Nephron progenitor cell (in vitro differentiated cells): Measurements from ENCODE around the gene TRIM3.

Source experiments
- DNase-seq: peaks from one replicate; pipeline ENCODE4 v3.0.0; 2021
- H3K27ac Mint-ChIP-seq: 2 replicates; pipeline ENCODE4 v1.8.0; 2021; ENCODE audit warnings: mild to moderate bottlenecking, moderate library complexity, mixed read lengths
- H3K27me3 Mint-ChIP-seq: 2 replicates; pipeline ENCODE4 v1.8.0; 2021; ENCODE audit warnings: mild to moderate bottlenecking, low read depth, mixed read lengths; ENCODE audit not compliant: poor library complexity
- H3K36me3 Mint-ChIP-seq: 2 replicates; pipeline ENCODE4 v1.8.0; 2021; ENCODE audit warnings: low read depth, mixed read lengths
- H3K4me1 Mint-ChIP-seq: 2 replicates; pipeline ENCODE4 v1.8.0; 2021; ENCODE audit warnings: mixed read lengths
- H3K4me3 Mint-ChIP-seq: 2 replicates; pipeline ENCODE4 v1.8.0; 2021; ENCODE audit warnings: mild to moderate bottlenecking, moderate library complexity, mixed read lengths
- H3K9me3 Mint-ChIP-seq: 2 replicates; pipeline ENCODE4 v1.8.0; 2021; ENCODE audit warnings: mild to moderate bottlenecking, moderate library complexity, mixed read lengths
- TF ChIP-seq, protein P1 (sequence below): fragments of 200-600 bp; sonication (generic); IDR thresholded peaks from 2 replicates; pipeline ENCODE4 v1.5.0; 2021; ENCODE audit warnings: antibody characterized with exemption

Gene TRIM3

GRCh38 chr11:6427516-6427915, 46.2 kb downstream of the TRIM3 start:
- Mint-ChIP-seq H3K36me3 (no peaks in the 10 kb centered on the region), H3K27me3 (peaks cover 50% of the 10 kb centered on the region), H3K4me3 (no peak overlapping the region), H3K4me1 (no peaks in the 10 kb centered on the region), H3K9me3 (no peaks in the 10 kb centered on the region), H3K27ac (no peak overlapping the region)
- DNase-seq = no peak
- TF ChIP-seq, protein P1, sequence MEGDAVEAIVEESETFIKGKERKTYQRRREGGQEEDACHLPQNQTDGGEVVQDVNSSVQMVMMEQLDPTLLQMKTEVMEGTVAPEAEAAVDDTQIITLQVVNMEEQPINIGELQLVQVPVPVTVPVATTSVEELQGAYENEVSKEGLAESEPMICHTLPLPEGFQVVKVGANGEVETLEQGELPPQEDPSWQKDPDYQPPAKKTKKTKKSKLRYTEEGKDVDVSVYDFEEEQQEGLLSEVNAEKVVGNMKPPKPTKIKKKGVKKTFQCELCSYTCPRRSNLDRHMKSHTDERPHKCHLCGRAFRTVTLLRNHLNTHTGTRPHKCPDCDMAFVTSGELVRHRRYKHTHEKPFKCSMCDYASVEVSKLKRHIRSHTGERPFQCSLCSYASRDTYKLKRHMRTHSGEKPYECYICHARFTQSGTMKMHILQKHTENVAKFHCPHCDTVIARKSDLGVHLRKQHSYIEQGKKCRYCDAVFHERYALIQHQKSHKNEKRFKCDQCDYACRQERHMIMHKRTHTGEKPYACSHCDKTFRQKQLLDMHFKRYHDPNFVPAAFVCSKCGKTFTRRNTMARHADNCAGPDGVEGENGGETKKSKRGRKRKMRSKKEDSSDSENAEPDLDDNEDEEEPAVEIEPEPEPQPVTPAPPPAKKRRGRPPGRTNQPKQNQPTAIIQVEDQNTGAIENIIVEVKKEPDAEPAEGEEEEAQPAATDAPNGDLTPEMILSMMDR = no peak

GRCh38 chr11:6420677-6421076, 53.1 kb downstream of the TRIM3 start:
- no peaks in the 10 kb centered on the region for H3K9me3 Mint-ChIP-seq
- peaks cover 10% of the 10 kb centered on the region for H3K4me1 Mint-ChIP-seq
- H3K27ac Mint-ChIP-seq = no peak overlapping the region
- TF ChIP-seq, protein P1 = no peak
- no peak overlapping the region for H3K4me3 Mint-ChIP-seq
- no peak for DNase-seq
- H3K36me3 Mint-ChIP-seq = no peaks in the 10 kb centered on the region
- H3K27me3 Mint-ChIP-seq = peaks cover 54% of the 10 kb centered on the region

- DNase-seq = peak; percentile 79
- no peak within 1 kb of the TSS for H3K27ac Mint-ChIP-seq
- H3K4me1 Mint-ChIP-seq = peaks cover 10% of the 10 kb centered on the region
- peak within 1 kb of the TSS; percentile 84 for H3K4me3 Mint-ChIP-seq
- H3K36me3 Mint-ChIP-seq = no peaks in the 10 kb centered on the region
- H3K9me3 Mint-ChIP-seq = no peaks in the 10 kb centered on the region
- H3K27me3 Mint-ChIP-seq = peaks cover 39% of the 10 kb centered on the region
- TF ChIP-seq, protein P1 = no peak
Observed at GRCh38 chr11:6419009-6419631, 54.6 kb downstream of the TRIM3 start, which contains the start of gene APBB1. APBB1 (minus strand) TSS chr11:6419094; CDS start chr11:6411347, 7,747 bp downstream.

DNA sequence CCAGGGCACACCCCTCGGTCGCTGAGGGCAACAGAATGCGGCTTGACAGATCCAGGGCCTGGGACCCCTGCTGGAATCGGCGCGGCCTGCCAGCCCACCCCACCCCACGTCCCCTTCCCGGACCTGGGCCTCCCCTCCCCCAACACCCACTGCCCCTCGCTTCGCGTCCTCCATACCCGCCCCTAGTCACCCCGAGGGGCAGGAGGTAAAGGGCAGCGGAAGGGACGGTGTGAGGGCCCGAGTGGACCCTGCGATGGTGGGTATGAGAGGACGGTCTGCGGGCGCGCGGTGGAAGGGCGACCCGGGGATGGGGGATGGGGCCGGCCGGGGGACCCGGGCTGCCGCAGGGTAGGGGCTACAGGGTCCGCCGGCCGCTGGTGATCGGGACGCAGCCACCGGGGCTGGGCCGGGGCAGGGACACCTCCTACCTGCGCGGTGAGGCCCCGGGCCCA, 55.2 kb downstream of the TRIM3 start:
- Mint-ChIP-seq H3K27me3 (peaks cover 34% of the 10 kb centered on the region), H3K4me3 (no peak overlapping the region), H3K4me1 (peaks cover 10% of the 10 kb centered on the region), H3K27ac (no peak overlapping the region), H3K9me3 (no peaks in the 10 kb centered on the region), H3K36me3 (no peaks in the 10 kb centered on the region)
- TF ChIP-seq, protein P1 = no peak
- DNase-seq = peak; percentile 56

- no peak overlapping the region for H3K27ac Mint-ChIP-seq
- H3K36me3 Mint-ChIP-seq = no peaks in the 10 kb centered on the region
- H3K4me3 Mint-ChIP-seq = no peak overlapping the region
- no peak for DNase-seq
- peaks cover 28% of the 10 kb centered on the region for H3K27me3 Mint-ChIP-seq
- H3K4me1 Mint-ChIP-seq = peaks cover 10% of the 10 kb centered on the region
- TF ChIP-seq, protein P1 = no peak
- H3K9me3 Mint-ChIP-seq = no peaks in the 10 kb centered on the region
Observed at GRCh38 chr11:6417907-6418556, 55.7 kb downstream of the TRIM3 start.
